Thoracic aorta (tissue), 2 donors: ENCODE results near the gene FICD. TPM values are rescaled to one million over a fixed set of nuclear protein-coding genes. Genes with fewer than 3 reads are reported as not detected.
"Not testable (repeated sequence)": the region's sequence is repeated elsewhere in the genome, so short reads cannot be mapped to it uniquely, and the experiment has no call there.

Source experiments
- ATAC-seq: fragments of 150-250 bp; one replicate; pipeline ENCODE4 v1.8.0; 2017; ENCODE audit warnings: low read depth; ENCODE audit not compliant: insufficient number of reproducible peaks, low FRiP score
- DNase-seq: peaks from one replicate; pipeline ENCODE4 v3.0.0-alpha.2; 2020; ENCODE audit warnings: low spot score
- H3K27ac ChIP-seq, 2 donors: fragments of 200-600 bp; sonication (generic); 1 replicate in 1 of 2; 2 replicates in 1 of 2; pipeline ENCODE4 v1.5.1; 2016; ENCODE audit warnings: mild to moderate bottlenecking in 2 of 2, moderate library complexity in 2 of 2
- H3K27me3 ChIP-seq: fragments of 200-600 bp; sonication (generic); replicated peaks from 2 replicates; pipeline ENCODE4 v1.6.0; 2016; ENCODE audit warnings: mild to moderate bottlenecking; ENCODE audit not compliant: insufficient read depth
- H3K36me3 ChIP-seq: fragments of 200-600 bp; sonication (generic); one replicate; pipeline ENCODE4 v1.5.1; 2016
- H3K4me1 ChIP-seq, 2 donors: fragments of 200-600 bp; sonication (generic); 1 replicate in 1 of 2; 2 replicates in 1 of 2; pipeline versions ENCODE4 v1.5.1 to v1.6.0; 2016; ENCODE audit warnings: low read depth in 2 of 2, mild to moderate bottlenecking in 1 of 2; ENCODE audit not compliant: control insufficient read depth in 1 of 2
- H3K4me3 ChIP-seq: fragments of 200-600 bp; sonication (generic); 2 replicates; pipeline ENCODE4 v1.5.1; 2016; ENCODE audit warnings: mild to moderate bottlenecking
- H3K9me3 ChIP-seq: fragments of 200-600 bp; sonication (generic); 2 replicates; pipeline ENCODE4 v1.5.1; 2016
- total RNA-seq, 2 donors: library from RNA; depleted of rRNA; stranded (reverse); fragments of >200 nt; gene quantifications; one replicate each; pipeline versions ENCODE4 v1.1.0 to v1.2.3, GENCODE V29; 2016
- TF ChIP-seq, protein P1 (sequence below): fragments of 200-600 bp; sonication (generic); IDR thresholded peaks from one replicate; pipeline ENCODE4 v1.5.1; 2019; ENCODE audit warnings: antibody characterized with exemption

FICD gene
- total RNA-seq, 2 donors from 2014 or later, result 10.2 to 11.8 TPM

DNA sequence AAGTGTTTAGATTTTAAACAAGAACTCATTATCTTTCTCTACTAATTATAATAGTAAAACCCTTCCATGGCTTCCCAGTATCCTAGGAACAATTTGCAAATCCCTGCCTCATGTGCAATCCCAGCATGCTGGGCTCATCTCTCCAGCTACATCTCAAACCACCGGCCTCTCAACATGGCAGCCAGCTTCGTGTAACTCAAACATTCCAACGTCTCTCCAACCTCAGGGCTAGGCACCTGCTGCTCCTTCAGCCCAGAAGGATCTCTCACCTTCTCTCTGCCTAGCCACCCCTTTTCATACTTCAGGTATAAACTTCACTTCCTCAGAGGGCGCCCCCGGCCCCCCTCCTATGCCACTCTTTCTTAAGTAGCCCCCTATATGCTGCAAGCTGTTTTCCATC is 38.7 kb downstream of the FICD start:
- Histone ChIP-seq H3K27ac (no peak overlapping the region), H3K4me1 (peaks cover 13 to 18% of the 10 kb centered on the region in 2 donors), H3K4me3 (no peak overlapping the region), H3K27me3 (no peaks in the 10 kb centered on the region), H3K36me3 (peaks cover 4% of the 10 kb centered on the region), H3K9me3 (no peaks in the 10 kb centered on the region)
- TF ChIP-seq, protein P1, sequence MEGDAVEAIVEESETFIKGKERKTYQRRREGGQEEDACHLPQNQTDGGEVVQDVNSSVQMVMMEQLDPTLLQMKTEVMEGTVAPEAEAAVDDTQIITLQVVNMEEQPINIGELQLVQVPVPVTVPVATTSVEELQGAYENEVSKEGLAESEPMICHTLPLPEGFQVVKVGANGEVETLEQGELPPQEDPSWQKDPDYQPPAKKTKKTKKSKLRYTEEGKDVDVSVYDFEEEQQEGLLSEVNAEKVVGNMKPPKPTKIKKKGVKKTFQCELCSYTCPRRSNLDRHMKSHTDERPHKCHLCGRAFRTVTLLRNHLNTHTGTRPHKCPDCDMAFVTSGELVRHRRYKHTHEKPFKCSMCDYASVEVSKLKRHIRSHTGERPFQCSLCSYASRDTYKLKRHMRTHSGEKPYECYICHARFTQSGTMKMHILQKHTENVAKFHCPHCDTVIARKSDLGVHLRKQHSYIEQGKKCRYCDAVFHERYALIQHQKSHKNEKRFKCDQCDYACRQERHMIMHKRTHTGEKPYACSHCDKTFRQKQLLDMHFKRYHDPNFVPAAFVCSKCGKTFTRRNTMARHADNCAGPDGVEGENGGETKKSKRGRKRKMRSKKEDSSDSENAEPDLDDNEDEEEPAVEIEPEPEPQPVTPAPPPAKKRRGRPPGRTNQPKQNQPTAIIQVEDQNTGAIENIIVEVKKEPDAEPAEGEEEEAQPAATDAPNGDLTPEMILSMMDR, result no peak
- ATAC-seq (no peak), DNase-seq (no peak)

DNA sequence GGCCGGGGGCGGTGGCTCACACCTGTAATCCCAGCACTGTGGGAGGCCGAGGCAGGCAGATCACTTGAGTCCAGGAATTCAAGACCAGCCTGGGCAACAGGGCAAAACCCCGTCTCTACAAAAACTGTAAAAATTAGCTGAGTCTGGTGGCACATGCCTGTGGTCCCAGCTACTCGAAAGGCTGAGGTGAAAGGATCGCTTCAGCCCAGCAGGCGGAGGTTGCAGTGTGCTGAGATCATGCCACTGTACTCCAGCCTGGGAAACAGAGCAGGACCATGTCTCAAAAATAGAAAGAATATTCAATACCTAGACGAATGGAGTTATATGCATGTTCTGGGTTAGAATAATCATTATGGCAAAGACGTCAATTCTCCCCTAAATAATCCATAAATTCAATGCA is 40.3 kb downstream of the FICD start:
- peaks cover 24 to 33% of the 10 kb centered on the region in 2 donors for H3K4me1 ChIP-seq
- not testable (repeated sequence) for H3K36me3 ChIP-seq, H3K4me3 ChIP-seq, DNase-seq, ATAC-seq, H3K27me3 ChIP-seq, H3K27ac ChIP-seq, H3K9me3 ChIP-seq

DNA sequence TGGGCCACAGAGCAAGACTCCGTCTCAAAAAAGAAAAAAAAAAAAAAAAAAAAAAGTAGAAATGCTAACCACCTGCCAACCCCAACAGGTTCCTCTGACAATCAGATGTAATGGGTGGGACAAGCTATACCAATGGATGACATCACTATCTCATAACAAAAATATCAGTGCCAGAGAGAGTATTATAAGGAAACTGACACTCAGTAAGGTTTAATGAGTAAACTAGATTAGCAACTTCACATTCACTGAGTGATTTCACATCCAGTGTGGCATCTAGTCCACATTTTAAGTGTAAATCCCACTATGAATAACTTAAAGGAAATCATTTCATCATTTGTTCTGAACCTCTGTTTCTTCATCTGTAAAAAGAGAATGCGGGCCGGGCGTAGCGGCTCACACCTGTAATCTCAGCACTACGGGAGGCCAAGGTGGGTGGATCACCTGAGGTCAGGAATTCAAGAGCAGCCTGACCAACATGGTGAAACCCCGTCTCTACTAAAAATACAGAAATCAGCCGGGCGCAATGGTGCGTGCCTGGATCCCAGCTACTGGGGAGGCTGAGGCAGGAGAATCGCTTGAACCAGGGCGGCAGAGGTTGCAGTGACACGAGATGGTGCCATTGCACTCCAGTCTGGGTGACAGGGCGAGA is 44.1 kb downstream of the FICD start:
- Histone ChIP-seq H3K4me1 (peaks cover 29 to 39% of the 10 kb centered on the region in 2 donors), H3K4me3 (no peak overlapping the region), H3K27me3 (no peaks in the 10 kb centered on the region), H3K9me3 (no peaks in the 10 kb centered on the region), H3K36me3 (peaks cover 2% of the 10 kb centered on the region), H3K27ac (no peak overlapping the region)
- TF ChIP-seq, protein P1, result no peak
- DNase-seq, result no peak
- ATAC-seq, result no peak

DNA sequence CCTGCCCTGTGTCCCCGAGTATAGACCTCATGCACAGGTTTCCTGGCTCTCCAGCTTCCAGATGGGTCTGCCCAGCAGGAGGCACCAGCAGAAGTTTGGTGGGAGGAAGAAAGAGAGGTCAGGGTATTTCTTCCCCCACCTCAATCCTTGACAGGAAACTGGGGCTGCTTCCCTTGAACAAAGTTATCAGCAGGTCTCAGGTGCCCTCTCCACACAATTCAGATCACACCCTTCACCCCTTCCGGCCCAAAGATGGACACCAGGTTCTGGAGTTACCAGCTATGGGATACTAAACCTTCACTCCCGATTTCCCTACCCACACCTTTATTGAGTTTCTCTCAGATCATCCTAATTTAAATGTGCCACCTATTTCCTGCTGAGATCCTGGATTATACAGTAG is 44.7 kb downstream of the FICD start:
- DNase-seq (no peak), ATAC-seq (no peak)
- TF ChIP-seq, protein P1, result no peak
- no peak overlapping the region for H3K27ac ChIP-seq
- H3K27me3 ChIP-seq, result no peaks in the 10 kb centered on the region
- H3K4me3 ChIP-seq, result peak overlapping the region; percentile 93
- peaks cover 27 to 39% of the 10 kb centered on the region in 2 donors for H3K4me1 ChIP-seq
- H3K36me3 ChIP-seq, result peaks cover 8% of the 10 kb centered on the region
- H3K9me3 ChIP-seq, result no peaks in the 10 kb centered on the region

DNA sequence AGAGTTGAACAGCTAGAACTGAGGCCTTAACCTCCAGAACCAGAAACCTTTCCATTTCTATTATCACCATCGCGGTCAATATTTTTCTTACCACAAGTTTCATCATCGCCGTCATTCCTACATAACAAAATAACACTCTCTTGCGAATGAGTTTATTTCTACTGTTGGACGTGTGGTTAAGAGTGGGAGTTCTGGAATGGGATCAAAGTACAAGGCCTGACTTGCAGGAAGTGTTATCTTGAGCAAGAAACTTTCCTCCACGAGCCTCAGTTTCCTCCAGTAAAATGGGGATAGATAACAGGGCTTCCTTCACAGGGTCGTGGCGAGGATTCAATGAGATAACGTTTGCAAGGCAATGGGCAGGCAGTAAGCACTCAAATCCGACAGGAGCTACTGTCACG is 45.2 kb downstream of the FICD start:
- Histone ChIP-seq H3K36me3 (peaks cover 10% of the 10 kb centered on the region), H3K27me3 (no peaks in the 10 kb centered on the region), H3K9me3 (no peaks in the 10 kb centered on the region), H3K4me1 (peaks cover 25 to 39% of the 10 kb centered on the region in 2 donors), H3K4me3 (peak overlapping the region; percentile 93), H3K27ac (peak overlapping the region; percentile 87 to 89)
- TF ChIP-seq, protein P1, result no peak
- ATAC-seq (no peak), DNase-seq (no peak)
